Panc1 (cell line): ENCODE results near the gene STK16.

Source experiments
- POLR2AphosphoS5 ChIP-seq: IDR thresholded peaks from 2 replicates; pipeline ENCODE4 v1.6.1; 2012; ENCODE audit warnings: mild to moderate bottlenecking, low read depth, low read length, moderate library complexity
- SIN3A ChIP-seq: IDR thresholded peaks from 2 replicates; pipeline ENCODE4 v1.6.1; 2012; ENCODE audit warnings: low read depth, mild to moderate bottlenecking, low read length, moderate library complexity, borderline replicate concordance; ENCODE audit not compliant: insufficient read depth
- TF ChIP-seq, protein P1 (sequence below): fragments of 450-650 bp; IDR thresholded peaks from 2 replicates; pipeline ENCODE4 v1.5.1; 2017; ENCODE audit warnings: mild to moderate bottlenecking
- TF ChIP-seq, protein P2 (sequence below), 2 experiments: IDR thresholded peaks; 2 replicates each; pipeline ENCODE4 v1.6.1; 2011 to 2012; ENCODE audit warnings: low read depth in 2 of 2, control low read depth in 1 of 2, low read length in 1 of 2, mild to moderate bottlenecking in 1 of 2, moderate library complexity in 1 of 2; ENCODE audit not compliant: insufficient read depth in 1 of 2

DNA sequence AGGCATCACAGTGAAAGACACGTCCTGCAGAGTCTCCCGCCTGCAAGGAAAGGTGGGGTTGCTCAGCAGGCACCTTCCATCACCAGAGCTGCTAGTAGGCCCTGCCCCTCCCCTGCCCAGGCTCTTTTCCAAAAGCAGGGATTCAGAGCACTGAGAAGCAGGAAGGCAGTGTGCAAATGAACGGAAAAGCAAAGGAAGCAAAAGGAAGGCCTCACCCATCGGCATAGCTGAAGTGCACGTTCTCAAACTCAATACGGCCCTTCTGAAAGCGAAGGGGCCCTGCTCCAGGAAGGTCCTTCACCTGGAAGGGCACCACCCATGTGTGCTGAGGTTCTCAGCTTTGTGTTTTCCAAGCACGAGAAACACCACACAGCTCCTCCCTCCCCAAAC is 32.3 kb upstream of the STK16 start:
- TF ChIP-seq, protein P1, sequence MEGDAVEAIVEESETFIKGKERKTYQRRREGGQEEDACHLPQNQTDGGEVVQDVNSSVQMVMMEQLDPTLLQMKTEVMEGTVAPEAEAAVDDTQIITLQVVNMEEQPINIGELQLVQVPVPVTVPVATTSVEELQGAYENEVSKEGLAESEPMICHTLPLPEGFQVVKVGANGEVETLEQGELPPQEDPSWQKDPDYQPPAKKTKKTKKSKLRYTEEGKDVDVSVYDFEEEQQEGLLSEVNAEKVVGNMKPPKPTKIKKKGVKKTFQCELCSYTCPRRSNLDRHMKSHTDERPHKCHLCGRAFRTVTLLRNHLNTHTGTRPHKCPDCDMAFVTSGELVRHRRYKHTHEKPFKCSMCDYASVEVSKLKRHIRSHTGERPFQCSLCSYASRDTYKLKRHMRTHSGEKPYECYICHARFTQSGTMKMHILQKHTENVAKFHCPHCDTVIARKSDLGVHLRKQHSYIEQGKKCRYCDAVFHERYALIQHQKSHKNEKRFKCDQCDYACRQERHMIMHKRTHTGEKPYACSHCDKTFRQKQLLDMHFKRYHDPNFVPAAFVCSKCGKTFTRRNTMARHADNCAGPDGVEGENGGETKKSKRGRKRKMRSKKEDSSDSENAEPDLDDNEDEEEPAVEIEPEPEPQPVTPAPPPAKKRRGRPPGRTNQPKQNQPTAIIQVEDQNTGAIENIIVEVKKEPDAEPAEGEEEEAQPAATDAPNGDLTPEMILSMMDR, result no peak
- TF ChIP-seq, protein P2, sequence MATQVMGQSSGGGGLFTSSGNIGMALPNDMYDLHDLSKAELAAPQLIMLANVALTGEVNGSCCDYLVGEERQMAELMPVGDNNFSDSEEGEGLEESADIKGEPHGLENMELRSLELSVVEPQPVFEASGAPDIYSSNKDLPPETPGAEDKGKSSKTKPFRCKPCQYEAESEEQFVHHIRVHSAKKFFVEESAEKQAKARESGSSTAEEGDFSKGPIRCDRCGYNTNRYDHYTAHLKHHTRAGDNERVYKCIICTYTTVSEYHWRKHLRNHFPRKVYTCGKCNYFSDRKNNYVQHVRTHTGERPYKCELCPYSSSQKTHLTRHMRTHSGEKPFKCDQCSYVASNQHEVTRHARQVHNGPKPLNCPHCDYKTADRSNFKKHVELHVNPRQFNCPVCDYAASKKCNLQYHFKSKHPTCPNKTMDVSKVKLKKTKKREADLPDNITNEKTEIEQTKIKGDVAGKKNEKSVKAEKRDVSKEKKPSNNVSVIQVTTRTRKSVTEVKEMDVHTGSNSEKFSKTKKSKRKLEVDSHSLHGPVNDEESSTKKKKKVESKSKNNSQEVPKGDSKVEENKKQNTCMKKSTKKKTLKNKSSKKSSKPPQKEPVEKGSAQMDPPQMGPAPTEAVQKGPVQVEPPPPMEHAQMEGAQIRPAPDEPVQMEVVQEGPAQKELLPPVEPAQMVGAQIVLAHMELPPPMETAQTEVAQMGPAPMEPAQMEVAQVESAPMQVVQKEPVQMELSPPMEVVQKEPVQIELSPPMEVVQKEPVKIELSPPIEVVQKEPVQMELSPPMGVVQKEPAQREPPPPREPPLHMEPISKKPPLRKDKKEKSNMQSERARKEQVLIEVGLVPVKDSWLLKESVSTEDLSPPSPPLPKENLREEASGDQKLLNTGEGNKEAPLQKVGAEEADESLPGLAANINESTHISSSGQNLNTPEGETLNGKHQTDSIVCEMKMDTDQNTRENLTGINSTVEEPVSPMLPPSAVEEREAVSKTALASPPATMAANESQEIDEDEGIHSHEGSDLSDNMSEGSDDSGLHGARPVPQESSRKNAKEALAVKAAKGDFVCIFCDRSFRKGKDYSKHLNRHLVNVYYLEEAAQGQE (IDR thresholded peaks at IDR 0.05; ENCODE audit: insufficient read depth in 1 of 2, low read depth in 2 of 2, low read length in 1 of 2), result no peak
- no peak for TF ChIP-seq POLR2AphosphoS5
- no peak for TF ChIP-seq SIN3A
